GM23248 (cell line): ENCODE measurements around the gene COL23A1. TPM values are rescaled to one million over a fixed set of nuclear protein-coding genes. Genes with fewer than 3 reads are reported as not detected.

Experiments used
- DNase-seq: peaks from one replicate; pipeline ENCODE4 v3.0.0-alpha.2; 2015
- H2AFZ ChIP-seq: fragments of 200-600 bp; sonication (generic); 2 replicates; pipeline ENCODE4 v1.6.1; 2016; ENCODE audit warnings: antibody characterized with exemption
- H3F3A ChIP-seq: fragments of 200-600 bp; sonication (generic); 2 replicates; pipeline ENCODE4 v1.6.1; 2016; ENCODE audit warnings: mild to moderate bottlenecking, antibody characterized with exemption, mixed run types; ENCODE audit not compliant: insufficient read depth
- H3K27ac ChIP-seq: fragments of 200-600 bp; sonication (generic); 2 replicates; pipeline ENCODE4 v1.5.1; 2016; ENCODE audit warnings: mild to moderate bottlenecking
- H3K27me3 ChIP-seq: fragments of 200-600 bp; sonication (generic); replicated peaks from 2 replicates; pipeline ENCODE4 v1.6.1; 2016; ENCODE audit warnings: mild to moderate bottlenecking; ENCODE audit not compliant: insufficient read depth
- H3K36me3 ChIP-seq: fragments of 200-600 bp; sonication (generic); 2 replicates; pipeline ENCODE4 v1.6.1; 2016; ENCODE audit warnings: low read depth, mild to moderate bottlenecking
- H3K4me1 ChIP-seq: fragments of 200-600 bp; sonication (generic); 2 replicates; pipeline ENCODE4 v1.6.1; 2016; ENCODE audit warnings: mild to moderate bottlenecking; ENCODE audit not compliant: insufficient read depth
- H3K4me2 ChIP-seq: fragments of 200-600 bp; sonication (generic); one replicate; pipeline ENCODE4 v1.6.1; 2016; ENCODE audit warnings: mild to moderate bottlenecking; ENCODE audit not compliant: unreplicated experiment
- H3K4me3 ChIP-seq: fragments of 200-600 bp; sonication (generic); 2 replicates; pipeline ENCODE4 v1.5.1; 2016; ENCODE audit warnings: mild to moderate bottlenecking
- H3K79me2 ChIP-seq: fragments of 200-600 bp; sonication (generic); 2 replicates; pipeline ENCODE4 v1.6.1; 2016; ENCODE audit warnings: mild to moderate bottlenecking; ENCODE audit not compliant: insufficient read depth
- H3K9ac ChIP-seq: fragments of 200-600 bp; sonication (generic); 2 replicates; pipeline ENCODE4 v1.6.1; 2016; ENCODE audit warnings: mild to moderate bottlenecking
- H3K9me2 ChIP-seq: fragments of 200-600 bp; sonication (generic); 2 replicates; pipeline ENCODE4 v1.6.1; 2016; ENCODE audit warnings: mixed run types, mild to moderate bottlenecking, moderate library complexity; ENCODE audit not compliant: insufficient read depth
- H3K9me3 ChIP-seq: fragments of 200-600 bp; sonication (generic); one replicate; pipeline ENCODE4 v1.6.1; 2017; ENCODE audit warnings: low read depth
- H4K20me1 ChIP-seq: fragments of 200-600 bp; sonication (generic); 2 replicates; pipeline ENCODE4 v1.6.0; 2016; ENCODE audit not compliant: insufficient read depth
- EZH2 ChIP-seq: fragments of 200-600 bp; sonication (generic); IDR thresholded peaks from 2 replicates; pipeline ENCODE4 v1.6.1; 2018; ENCODE audit warnings: antibody characterized with exemption, mild to moderate bottlenecking; ENCODE audit not compliant: insufficient read depth, poor library complexity, severe bottlenecking
- EZH2phosphoT487 ChIP-seq: fragments of 200-600 bp; sonication (generic); IDR thresholded peaks from 2 replicates; pipeline ENCODE4 v1.6.1; 2018; ENCODE audit warnings: antibody characterized with exemption, moderate library complexity, mild to moderate bottlenecking, low read depth; ENCODE audit not compliant: insufficient read depth
- WGBS, 2 experiments: methylation state at CpG; one replicate each; pipeline ENCODE4 v1.1.6; 2015 to 2017; ENCODE audit warnings: low lambda C conversion rate in 2 of 2, low coverage in 1 of 2; ENCODE audit errors: missing lambda C conversion rate in 2 of 2; 5-methylcytosine and 5-hydroxymethylcytosine counted together
- in situ Hi-C: fragments of 300-500 bp; cut with MboI; formaldehyde crosslinking; loops from 2 replicates; pipeline ENCODE4 v1.15.0; 2020
- polyA plus RNA-seq: library from polyadenylated mRNA; unstranded; fragments of >200 nt; fragmentation: Nextera tagmentation; extraction: Ambion mirVana; gene quantifications from 2 replicates; pipeline ENCODE4 v1.2.1, GENCODE V29; 2016
- total RNA-seq: library from RNA; depleted of rRNA; stranded (reverse); fragments of >200 nt; shearing (Covaris generic); gene quantifications from 2 replicates; pipeline ENCODE4 v1.2.3, GENCODE V29; 2014

The COL23A1 gene
- total and polyA plus RNA-seq, 2 experiments from 2014 or later: not detected

DNA sequence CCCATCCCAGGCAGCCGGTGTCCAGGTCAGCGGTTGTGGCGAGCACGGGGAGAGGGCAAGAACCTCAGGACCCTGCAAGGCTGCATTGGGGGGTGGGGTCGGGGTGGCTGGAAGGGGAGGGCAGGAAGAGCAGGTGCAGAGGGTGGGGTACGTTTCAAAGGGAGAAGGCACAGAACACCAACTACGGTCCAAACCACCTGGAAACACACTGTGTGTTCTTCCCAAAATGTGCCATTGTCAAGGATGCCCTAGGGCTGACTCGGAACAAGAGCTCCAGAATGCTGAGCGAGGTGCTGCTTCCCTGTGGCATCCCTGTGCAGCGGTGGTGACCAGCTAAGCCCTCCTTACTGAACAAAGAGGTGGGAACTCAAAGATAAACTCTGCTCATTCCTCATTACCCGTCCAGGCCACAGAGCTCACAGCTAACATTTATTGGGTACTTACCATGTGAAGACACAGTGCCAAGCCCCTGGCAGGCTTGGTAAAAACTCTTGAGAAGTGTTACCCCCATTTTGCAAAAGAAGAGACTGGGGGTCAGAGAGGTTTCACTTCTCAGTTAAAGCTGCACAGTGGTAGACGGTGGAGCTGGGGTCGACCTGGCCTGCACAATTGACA lies 153.8 kb downstream of the COL23A1 start:
- TF ChIP-seq EZH2 (no peak), EZH2phosphoT487 (no peak)
- WGBS, 2 experiments: 52 to 63% methylated on average over 11 to 13 of the region's 13 CpGs
- no peaks in the 10 kb centered on the region for H3K79me2 ChIP-seq
- H3K4me3 ChIP-seq: no peak overlapping the region
- H2AFZ ChIP-seq: no peak overlapping the region
- no peaks in the 10 kb centered on the region for H3K9me3 ChIP-seq
- H3K27me3 ChIP-seq: no peaks in the 10 kb centered on the region
- no peaks in the 10 kb centered on the region for H3K4me1 ChIP-seq
- no peaks in the 10 kb centered on the region for H4K20me1 ChIP-seq
- no peak overlapping the region for H3K4me2 ChIP-seq
- H3K36me3 ChIP-seq: no peaks in the 10 kb centered on the region
- H3F3A ChIP-seq: no peaks in the 10 kb centered on the region
- no peak overlapping the region for H3K27ac ChIP-seq
- no peaks in the 10 kb centered on the region for H3K9me2 ChIP-seq
- no peak overlapping the region for H3K9ac ChIP-seq
- no peak for DNase-seq
- in situ Hi-C loops: no loop called here

DNA sequence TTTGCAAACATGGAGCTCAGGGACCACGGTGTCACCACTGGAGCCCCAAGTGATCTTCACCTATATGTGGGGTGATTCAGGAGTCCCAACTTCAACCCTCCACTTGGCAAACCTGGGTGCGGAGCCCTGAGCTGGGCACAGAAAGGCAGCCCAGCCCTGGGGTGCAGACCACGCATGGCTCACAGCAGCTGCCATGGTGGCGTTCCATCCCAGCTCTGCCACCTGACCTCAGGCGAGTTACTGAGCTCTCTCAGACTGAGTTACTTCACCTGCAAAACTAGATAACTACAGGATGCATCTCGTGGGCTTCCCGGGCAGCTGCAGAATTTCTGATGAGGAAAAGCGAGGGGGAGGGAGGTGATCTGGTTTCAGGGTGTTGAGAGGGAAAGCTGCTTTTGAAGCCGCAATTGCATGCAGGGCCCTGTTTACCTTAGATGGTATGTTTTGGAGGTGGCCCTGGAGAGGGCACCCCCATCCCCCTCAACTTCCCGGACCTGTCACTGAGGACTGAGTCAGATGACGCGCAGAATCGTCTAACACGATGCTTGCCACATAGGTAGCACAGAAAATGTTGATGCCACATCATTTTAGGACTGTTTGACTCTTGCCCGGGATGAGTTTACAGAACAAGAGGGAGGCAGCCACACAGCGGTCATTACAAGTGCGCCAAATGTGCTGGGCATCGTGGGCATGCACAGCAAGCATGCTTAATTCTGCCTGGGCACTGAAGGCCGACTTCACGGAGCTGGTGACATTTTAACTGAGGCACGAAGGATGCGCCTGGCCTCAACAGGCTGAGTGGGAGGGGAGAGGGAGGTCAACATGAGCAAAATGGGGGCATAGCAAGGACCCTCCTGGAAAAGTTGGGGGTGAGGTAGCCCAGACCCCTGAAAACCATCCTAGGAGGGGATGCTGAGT lies 154.6 kb downstream of the COL23A1 start:
- no peaks in the 10 kb centered on the region for H3K9me3 ChIP-seq
- H3F3A ChIP-seq: no peaks in the 10 kb centered on the region
- H3K4me2 ChIP-seq: no peak overlapping the region
- DNase-seq: no peak
- H3K27me3 ChIP-seq: no peaks in the 10 kb centered on the region
- no peak overlapping the region for H3K9ac ChIP-seq
- no peaks in the 10 kb centered on the region for H3K9me2 ChIP-seq
- TF ChIP-seq EZH2phosphoT487 (no peak), EZH2 (no peak)
- H3K4me1 ChIP-seq: no peaks in the 10 kb centered on the region
- no peak overlapping the region for H3K4me3 ChIP-seq
- H3K27ac ChIP-seq: no peak overlapping the region
- WGBS, 2 experiments: 65 to 67% methylated on average over 22 of the region's 22 CpGs
- H2AFZ ChIP-seq: no peak overlapping the region
- in situ Hi-C loops: no loop called here
- no peaks in the 10 kb centered on the region for H3K79me2 ChIP-seq
- no peaks in the 10 kb centered on the region for H4K20me1 ChIP-seq
- no peaks in the 10 kb centered on the region for H3K36me3 ChIP-seq

DNA sequence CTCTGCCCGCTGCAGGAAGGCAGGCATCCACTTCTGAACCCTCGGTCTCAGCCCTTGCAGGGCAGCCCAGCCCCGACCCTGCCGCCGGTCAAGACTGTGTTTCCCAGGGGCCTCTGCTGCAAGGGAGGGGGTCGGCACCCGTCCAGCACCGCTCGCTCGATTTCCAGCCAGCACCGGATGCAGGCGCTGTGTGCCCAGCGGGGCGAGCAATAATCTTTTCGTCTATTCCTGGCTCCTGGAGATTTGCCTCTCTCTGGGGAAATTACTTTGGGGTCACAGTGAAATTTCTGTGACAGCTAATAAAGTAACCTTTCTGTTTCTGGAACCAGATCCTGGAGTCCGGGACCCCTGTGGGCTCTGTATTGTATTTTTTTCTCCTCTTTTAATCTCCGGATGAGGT lies 155.3 kb downstream of the COL23A1 start:
- no peaks in the 10 kb centered on the region for H3K27me3 ChIP-seq
- H4K20me1 ChIP-seq: no peaks in the 10 kb centered on the region
- WGBS, 2 experiments: 42 to 45% methylated on average over 16 to 17 of the region's 17 CpGs

DNA sequence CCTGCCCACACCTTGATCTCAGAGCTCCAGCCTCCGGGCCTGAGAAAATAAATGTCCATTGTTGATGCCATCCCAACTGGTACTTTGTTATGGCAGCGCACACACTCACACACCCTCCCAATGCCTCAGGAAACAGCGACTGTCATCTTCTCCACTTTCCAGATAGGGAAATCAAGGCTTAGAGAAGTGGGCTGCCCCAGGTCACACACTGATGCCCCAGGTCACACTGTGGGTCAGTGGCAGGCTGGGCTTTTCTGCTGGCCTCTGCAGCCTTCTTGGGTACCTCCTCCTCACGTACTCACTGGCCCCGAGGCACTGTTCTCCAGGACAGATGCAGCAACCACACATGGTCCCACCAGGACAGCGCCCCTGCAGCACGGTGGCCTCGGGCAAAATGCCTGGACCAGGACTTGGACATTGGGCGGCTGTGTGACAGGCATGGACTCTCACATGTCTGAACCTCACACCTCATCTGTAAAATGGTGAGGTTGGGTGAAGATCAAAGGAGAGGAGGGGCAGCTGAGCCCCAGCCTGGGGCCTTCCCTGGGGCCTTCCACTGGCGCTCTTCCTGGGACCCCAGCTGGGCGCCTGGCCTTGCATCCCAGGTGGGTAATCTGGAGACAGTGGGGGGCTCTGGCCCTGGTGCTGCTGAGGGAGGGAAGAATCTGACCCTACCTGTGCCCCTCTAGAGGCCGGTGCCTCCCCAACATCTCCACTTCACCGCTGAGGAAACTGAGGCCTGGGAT lies 156.0 kb downstream of the COL23A1 start:
- H3K27ac ChIP-seq: no peak overlapping the region
- H3K4me3 ChIP-seq: no peak overlapping the region
- H3K79me2 ChIP-seq: no peaks in the 10 kb centered on the region
- H3K9me3 ChIP-seq: no peaks in the 10 kb centered on the region
- H4K20me1 ChIP-seq: no peaks in the 10 kb centered on the region
- no peaks in the 10 kb centered on the region for H3K9me2 ChIP-seq
- H2AFZ ChIP-seq: no peak overlapping the region
- in situ Hi-C loops: no loop called here
- no peak for DNase-seq
- H3K27me3 ChIP-seq: no peaks in the 10 kb centered on the region
- 55 to 67% methylated on average over 13 of the region's 13 CpGs for WGBS, 2 experiments
- TF ChIP-seq EZH2: no peak
- no peak for TF ChIP-seq EZH2phosphoT487
- H3K4me2 ChIP-seq: no peak overlapping the region
- H3K9ac ChIP-seq: no peak overlapping the region
- no peaks in the 10 kb centered on the region for H3K36me3 ChIP-seq
- no peaks in the 10 kb centered on the region for H3F3A ChIP-seq
- H3K4me1 ChIP-seq: no peaks in the 10 kb centered on the region

More for the DNA sequence above, 155.3 kb downstream of the COL23A1 start:
- H3F3A ChIP-seq: no peaks in the 10 kb centered on the region
- in situ Hi-C loops: no loop called here
- no peaks in the 10 kb centered on the region for H3K79me2 ChIP-seq
- no peaks in the 10 kb centered on the region for H3K4me1 ChIP-seq
- H3K36me3 ChIP-seq: no peaks in the 10 kb centered on the region
- no peak for DNase-seq
- H3K4me2 ChIP-seq: no peak overlapping the region
- H3K4me3 ChIP-seq: no peak overlapping the region
- TF ChIP-seq EZH2phosphoT487: no peak
- no peak for TF ChIP-seq EZH2
- H3K9ac ChIP-seq: no peak overlapping the region
- H3K9me3 ChIP-seq: no peaks in the 10 kb centered on the region
- H2AFZ ChIP-seq: no peak overlapping the region
- no peaks in the 10 kb centered on the region for H3K9me2 ChIP-seq
- no peak overlapping the region for H3K27ac ChIP-seq
